HG02623 (cell line): Measurements from ENCODE around the gene ZNF146.
A peak's percentile ranks its signal among the peaks of the same experiment; 100 is the strongest.
"Not testable (repeated sequence)": the region's sequence is repeated elsewhere in the genome, so short reads cannot be mapped to it uniquely, and the experiment has no call there.

Source experiments
- ATAC-seq: cut with Tn5 transposase; IDR thresholded peaks from one replicate; pipeline ENCODE4 v1.9.1; 2021; ENCODE audit warnings: moderate library complexity; ENCODE audit not compliant: unreplicated experiment

ZNF146 gene

GRCh38 chr19:36214386-36215275 is at the start of gene ZNF146, which contains the start of gene ZNF565:
Gene ZNF146 (plus strand): TSS chr19:36215106. CDS start chr19:36236441, 21,335 bp downstream.
Gene ZNF565 (minus strand): TSS chr19:36214665. CDS start chr19:36201985, 12,680 bp downstream.
- peak; percentile 86 for ATAC-seq

GRCh38 chr19:36169084-36169760 is 45.7 kb upstream of the ZNF146 start:
- ATAC-seq = no peak

DNA sequence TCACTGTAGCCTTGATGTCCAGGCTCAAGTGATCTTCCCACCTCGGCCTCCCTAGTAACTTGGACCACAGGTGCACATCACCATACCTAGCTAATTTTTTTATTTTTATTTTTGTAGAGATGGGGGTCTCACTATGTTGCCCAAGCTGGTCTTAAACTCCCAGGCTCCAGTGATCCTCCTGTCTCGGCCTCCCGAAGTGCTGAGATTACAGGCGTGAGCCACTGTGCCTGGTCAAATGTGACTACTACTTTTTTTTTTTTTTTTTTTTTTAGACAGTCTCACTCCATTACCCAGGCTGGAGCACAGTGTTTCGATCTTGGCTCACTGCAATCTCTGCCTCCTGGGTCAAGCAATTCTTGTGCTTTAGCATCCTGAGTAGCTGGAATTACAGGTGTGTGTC is 42.1 kb upstream of the ZNF146 start:
- no peak for ATAC-seq

- ATAC-seq = not testable (repeated sequence)
These were observed 41.1 kb upstream of the ZNF146 start for GRCh38 chr19:36173846-36174245.

DNA sequence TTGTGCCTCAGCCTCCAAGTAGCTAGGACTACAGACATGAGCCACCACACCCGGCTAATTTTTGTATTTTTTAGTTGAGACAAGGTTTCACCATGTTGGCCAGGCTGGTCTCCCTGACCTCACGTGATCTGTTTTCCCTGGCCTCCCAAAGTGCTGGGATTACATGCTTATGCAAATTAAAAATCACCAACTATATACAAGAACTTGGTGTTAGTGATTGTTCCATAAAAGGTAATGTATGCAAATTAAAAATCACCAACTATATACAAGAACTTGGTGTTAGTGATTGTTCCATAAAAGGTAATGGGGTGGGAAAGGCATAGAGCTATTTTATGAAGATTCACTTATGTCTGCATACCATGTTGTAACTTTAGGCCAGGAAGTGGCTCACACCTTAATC is 35.8 kb upstream of the ZNF146 start:
- not testable (repeated sequence) for ATAC-seq

- ATAC-seq = no peak
These were observed 32.2 kb upstream of the ZNF146 start for GRCh38 chr19:36182612-36183244.

- ATAC-seq = no peak
These were observed 31.7 kb upstream of the ZNF146 start for GRCh38 chr19:36183245-36183628.

GRCh38 chr19:36186722-36187121 is 28.2 kb upstream of the ZNF146 start:
- ATAC-seq = not testable (repeated sequence)

- ATAC-seq = no peak
These were observed 18.7 kb upstream of the ZNF146 start for GRCh38 chr19:36196249-36196648.

DNA sequence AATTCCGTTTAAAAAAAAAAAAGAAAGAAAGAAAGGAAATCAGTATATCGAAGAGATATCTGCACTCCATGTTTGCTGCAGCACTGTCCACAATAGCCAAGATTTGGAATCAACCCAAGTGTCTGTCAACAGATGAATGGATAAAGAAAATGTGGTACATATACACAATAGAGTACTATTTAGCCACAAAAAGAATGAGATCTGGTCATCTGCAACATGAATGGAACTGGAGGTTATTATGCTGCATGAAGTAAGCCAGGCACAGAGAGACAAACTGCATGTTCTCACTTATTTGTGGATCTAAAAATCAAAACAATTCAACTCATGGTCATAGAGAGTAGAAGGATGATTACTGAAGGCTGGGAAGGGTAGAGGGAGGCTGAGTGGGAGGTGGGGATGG is 16.8 kb upstream of the ZNF146 start:
- ATAC-seq = no peak

DNA sequence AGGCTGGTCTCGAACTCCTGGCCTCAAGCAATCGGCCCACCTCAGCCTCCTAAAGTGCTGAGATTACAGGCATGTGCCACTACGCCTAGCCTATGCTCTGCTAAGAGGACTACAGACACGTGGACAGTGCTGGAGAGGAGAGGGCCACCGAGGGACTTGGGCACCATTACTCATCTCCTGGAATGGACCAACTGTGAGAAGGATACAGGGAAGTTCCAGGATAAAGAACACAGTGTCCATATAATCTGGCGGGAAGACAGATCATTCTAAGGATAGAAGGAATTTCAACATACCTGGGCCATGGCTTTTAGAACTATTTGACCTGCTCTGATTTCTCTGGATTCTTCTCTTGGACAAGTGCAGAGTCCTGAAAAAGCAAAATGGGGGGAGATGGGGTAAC is 13.2 kb upstream of the ZNF146 start:
- no peak for ATAC-seq

GRCh38 chr19:36203293-36203692 is 11.6 kb upstream of the ZNF146 start:
- ATAC-seq = no peak

- peak; percentile 53 for ATAC-seq
These were observed 7.2 kb upstream of the ZNF146 start for GRCh38 chr19:36207605-36208252.

DNA sequence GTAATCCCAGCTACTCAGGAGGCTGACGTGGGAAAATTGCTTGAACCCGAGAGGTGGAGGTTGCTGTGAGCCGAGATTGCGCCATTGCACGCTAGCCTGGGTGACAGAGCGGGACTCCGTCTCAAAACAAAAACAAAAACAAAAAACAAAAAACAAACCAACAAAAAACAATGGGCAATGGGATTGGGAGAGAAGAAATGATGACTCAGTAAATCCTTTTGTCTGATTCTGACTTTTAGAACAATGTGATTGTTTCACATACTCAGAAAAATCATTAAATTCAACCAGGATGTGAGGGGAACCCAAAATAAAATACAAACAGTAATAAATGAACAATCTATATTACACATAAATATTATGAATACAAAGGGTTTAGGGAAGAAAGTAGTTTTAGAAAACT is 5.5 kb upstream of the ZNF146 start:
- no peak for ATAC-seq

- ATAC-seq = no peak
These were observed 4.4 kb upstream of the ZNF146 start for GRCh38 chr19:36210497-36210896.

GRCh38 chr19:36212895-36213294 is 2.0 kb upstream of the ZNF146 start:
- ATAC-seq = no peak

- no peak for ATAC-seq
These were observed 594 bp downstream of the ZNF146 start for GRCh38 chr19:36215276-36216123.

DNA sequence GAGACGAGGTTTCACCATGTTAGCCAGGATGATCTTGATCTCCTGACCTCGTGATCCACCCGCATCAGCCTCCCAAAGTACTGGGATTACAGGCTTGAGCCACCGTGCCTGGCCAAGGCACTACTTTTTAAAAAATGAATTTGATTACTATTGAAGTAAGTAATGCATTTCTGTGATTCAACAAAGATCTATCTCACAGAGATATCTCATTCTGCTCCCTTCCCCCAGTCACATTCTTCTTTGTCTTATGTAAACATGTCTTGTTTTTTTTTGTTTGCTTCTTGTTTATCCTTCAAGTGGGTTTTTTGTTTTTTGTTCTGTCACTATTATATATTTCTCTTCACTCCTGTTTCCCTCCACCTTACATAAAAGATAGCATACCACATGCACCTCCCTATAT is 6.6 kb downstream of the ZNF146 start:
- no peak for ATAC-seq

DNA sequence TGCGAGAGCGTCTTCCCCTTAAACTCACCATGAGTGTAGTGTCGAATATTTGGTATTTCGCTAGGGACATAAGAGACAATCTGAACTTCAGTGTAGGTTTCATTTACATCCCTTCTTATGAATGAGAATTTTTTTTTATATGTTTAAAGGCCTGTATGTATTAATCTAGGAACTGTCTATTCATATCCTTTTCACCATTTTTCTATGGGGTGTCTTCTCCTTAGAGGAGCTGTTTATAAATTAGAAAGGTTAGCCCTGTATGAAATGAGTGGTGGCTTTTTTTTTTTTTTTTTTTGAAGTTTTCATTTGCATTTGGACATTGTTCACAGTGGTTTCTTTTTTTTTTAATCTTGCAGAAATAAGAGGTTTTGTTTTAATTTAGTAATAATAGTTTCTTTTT is 7.6 kb downstream of the ZNF146 start:
- no peak for ATAC-seq

DNA sequence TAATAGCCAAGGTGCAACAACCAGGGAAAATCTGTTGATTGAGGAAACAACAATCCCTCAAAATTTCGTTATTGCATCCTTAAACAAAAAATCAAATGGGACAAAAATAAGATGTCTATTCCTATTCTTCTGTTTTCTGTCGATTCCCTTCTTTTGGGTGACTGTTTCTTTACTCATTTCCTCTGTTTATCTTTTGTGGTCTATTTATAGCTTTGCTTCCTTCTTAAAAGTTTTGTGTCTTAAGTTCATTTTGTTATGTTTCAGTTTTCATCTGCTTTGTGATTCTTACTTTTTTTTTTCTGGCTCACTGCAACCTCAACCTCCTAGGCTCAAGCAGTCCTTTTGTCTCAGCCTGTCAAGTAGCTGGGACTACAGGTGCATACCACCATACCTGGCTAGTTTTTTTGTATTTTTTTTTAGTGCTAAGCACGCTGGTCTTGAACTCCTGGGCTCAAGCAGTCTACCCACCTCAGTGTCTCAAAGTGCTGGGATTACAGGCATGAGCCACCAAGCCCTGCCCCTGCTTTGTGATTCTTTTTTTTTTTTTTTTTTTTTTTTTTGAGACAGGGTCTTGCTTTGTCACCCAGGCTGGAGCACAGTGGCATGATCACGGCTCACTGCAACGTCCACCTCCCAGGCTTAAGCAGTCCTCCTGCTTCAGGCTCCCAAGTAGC is 10.4 kb downstream of the ZNF146 start:
- ATAC-seq = no peak
